Stimulated activated CD8-positive, alpha-beta memory T cell treated with anti-CD3 and anti-CD28 coated beads, Interleukin-7, amount 100 ng/mL, for 48 hours (primary cell): Measurements from ENCODE around the gene ST3GAL5.
A peak's percentile ranks its signal among the peaks of the same experiment; 100 is the strongest.

Experiments
- DNase-seq, 2 donors: peaks; one replicate each; pipeline ENCODE4 v3.0.0-alpha.2; 2020; ENCODE audit warnings: low read depth in 1 of 2; ENCODE audit errors: extremely low read depth in 1 of 2

The ST3GAL5 gene

DNA sequence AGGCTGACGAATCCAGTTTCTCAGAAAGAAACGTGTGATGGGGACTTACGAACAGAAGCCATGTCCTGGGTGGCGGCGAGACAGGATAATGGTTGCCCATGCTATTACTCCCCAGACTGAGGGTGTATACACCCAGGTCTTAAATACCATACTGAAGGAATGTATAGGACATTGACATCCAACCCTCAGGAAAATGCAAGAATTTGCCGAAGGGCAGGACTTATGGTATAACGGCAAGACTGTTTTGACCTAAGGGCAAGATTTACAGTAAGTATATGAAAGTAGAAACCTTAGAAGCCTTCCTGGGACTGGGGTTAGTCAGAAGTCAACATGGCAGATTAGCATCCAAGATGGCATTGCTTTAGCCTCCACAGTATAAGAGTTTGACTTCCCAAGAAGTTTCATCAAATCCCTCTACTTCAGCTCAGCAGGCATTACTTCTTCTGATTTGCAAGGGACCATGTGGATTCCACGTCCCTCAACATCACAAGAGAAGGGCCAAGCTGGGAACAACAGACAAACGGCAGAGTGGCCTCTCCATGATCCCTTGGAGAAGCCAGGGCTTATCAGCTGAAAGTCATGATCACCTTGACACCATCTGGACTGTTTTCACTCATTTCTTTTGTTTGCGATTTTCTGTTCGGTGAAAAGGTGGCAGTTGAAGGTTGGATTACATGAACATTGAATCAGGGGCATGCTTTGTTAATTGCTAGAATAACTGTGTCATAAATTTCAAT lies 21.1 kb downstream of the ST3GAL5 start:
- no peak for DNase-seq

DNA sequence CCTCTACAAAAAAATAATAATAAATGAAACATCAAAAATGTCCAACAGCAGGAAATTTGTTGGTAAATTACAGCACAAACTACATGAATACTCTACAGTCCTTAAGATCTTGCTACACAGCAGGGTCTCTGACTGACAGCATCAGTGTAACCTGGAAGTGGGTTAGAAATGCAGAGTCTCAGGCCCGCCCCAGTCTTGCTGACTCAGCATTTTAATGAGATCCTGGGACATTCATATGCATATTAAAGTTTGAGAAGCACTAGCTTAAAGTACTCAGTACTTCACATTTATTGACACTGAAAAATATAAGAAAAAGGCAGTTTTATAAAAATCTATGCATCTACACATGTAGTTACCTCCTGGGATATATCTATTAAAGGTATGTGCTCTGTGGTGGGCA lies 21.7 kb downstream of the ST3GAL5 start:
- no peak for DNase-seq

DNA sequence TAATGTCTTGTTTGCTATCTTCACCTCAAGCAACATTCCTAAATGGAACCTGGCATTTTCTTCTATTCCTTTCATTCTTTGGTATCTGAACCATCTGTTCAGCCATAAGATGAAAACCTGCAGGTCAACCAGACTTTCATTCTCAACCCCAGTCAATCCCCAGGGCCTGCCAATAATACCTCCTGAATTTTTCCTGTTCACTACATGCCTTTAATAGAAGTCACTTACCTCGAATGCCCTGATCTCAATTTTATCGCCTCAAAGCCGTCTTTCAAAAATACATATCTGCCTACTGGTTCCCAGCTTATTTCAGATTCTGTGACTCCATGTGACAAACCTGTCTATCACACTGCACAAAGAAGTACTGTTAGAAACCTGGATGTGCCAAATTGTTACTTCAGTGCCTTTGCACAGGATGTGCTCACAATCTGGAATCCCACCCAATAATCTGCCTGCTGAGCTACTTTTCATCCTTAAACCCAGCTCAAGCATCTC lies 22.6 kb downstream of the ST3GAL5 start:
- no peak for DNase-seq

DNA sequence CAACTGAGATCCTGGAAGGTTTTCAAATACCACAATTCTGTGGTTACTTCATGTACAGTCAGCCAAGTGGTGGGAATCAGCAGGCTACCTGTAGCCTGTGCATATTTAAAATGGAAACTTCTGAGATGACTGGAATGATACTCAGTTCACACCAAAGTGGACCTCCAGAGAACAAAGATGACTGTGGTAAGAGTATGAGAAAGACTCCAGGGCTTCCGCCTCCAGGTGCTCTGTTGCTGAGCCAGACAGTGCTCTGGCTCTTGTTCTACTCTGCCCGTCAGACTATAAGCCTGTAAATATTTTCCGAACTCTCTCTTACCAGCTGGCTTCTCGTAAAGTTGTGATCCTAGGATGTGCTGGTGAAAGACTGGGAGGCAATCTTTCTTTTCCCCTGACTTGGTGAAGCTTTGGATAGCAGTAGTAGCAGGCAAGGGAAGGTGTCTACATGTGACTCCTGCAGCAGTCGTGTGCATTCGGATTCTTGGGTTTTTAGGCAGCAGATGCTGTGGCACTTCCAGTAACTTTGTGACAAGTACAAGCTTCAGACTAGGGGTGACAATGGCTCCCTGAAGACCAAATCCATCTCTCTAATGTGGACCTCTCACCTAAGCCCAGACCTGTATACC lies 23.1 kb downstream of the ST3GAL5 start:
- peak in 1 of 2 donors; percentile 16 for DNase-seq

DNA sequence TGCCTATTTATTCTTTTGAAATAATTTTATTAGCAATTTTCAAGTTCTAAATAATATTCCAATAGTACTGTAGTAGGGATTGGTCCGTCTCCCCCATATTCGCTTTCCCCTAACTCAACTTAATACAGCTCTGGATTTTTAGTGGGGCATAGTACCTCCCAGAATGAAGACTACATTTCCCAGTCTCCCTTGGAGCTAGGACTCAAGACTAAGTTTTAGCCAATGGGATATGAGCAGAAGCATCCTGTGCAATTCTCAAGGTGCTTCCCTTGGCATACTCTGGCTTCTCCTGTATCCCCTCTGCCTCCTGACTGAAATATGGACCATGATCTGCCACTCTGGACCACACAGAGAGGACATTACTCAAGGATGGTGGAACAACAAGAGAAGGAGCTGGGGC lies 24.1 kb downstream of the ST3GAL5 start:
- DNase-seq: no peak

DNA sequence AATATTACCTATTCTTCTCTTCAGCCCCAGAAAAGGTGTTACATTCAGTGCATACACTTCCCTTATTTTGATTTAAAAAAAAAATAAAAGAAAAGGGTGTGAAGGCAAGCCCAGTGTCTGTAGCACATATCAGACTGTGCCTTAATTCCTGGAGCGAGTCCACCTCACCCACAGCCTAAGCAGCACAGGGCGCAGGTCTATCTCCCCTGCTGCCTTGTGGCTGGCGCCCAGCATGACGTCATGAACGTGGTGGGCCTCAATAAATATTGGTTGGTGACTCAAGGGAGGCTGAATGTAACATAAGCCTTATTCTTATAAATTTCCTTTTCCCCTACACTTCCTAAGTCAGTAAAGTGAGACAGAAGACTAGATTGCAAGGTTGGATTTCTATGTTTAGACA lies 26.4 kb downstream of the ST3GAL5 start:
- peak in 1 of 2 donors; percentile 33 for DNase-seq

DNA sequence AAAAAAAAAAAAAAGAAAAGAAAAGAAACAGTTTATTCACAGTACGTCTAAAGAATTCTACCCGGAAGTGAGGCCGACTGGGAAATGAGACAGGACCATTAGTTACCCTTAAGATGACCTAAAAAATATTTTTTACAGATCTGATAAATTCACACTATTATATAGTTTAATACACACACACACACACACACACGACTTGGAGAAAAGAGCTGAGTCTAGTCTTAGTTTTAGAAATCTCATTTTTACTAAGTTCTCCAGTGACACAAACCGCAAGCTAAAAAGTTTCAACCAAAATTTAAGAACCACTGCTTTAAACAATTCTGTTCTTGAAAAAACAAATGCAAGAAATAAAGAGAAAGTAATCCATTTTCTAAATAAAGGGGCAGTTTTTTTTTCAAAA lies 27.1 kb downstream of the ST3GAL5 start:
- no peak for DNase-seq

DNA sequence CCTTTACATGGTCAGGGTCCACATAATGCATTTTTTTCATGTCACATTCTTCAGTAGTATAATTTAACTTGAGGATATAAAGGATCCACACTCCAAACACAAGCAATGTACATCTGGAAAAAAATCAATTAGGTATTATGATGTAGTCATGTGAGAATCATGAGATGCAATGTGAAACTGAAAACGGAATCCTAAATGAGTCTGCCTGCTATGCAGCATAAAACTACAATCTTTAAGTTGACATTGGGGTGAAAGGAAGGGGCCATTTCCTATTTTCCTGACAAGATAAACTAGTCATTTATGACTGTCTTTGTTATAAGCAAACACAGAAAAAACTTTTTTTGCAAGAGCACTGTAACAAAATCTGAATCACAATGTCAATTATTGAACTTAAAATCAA lies 27.6 kb downstream of the ST3GAL5 start:
- no peak for DNase-seq

DNA sequence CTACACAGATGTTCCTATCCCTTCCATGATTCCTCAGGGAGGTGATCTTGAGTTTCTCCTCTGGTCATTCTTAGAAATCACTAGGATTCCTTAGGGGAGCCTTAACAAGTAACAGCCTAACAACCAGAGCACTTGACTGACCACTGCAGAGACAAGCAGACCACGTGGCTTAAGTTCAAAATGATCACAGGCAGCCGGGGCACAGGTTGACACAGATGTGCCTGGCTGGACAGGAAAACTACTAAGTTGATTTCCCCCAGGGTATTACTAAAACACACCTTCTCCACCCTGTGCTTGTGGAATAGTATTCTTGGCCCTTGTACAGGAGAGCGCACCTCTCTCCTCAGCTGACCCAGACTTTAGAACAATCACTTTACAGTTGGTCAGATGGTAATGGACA lies 29.9 kb downstream of the ST3GAL5 start:
- DNase-seq: no peak

DNA sequence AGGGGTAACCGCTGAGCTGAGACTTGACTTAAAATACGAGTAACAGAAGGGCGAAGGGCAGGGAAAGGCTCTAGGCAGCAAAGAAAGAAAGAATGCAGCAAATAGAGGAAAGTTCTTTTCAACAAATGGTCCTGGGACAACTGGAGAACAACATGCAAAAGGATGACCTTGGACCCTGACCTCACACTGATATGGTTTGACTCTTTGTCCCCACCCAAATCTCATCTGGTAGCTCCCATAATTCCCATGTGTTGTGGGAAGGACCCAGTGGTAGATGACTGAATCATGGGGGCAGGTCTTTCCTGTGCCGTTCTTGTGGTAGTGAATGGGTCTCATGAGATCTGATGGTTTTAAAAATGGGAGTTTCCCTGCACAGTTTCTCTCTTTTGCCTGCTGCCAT lies 33.9 kb downstream of the ST3GAL5 start:
- no peak for DNase-seq

DNA sequence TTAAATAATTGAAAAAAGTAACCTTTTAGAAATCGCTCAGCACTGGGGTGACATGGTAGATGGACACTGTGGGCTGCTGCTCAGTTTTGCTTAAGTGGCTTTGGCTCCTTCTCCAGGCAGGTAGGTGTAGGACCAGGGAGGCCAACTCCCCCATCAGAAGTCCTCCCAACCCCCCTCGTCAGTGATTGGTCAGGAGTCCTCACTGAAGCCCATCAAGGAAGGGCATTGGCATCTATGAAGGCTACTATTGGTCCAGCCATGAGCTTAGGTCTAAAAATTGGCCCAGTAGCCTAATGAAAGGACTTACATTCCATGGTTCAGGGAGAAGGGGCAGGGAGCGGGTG lies 34.7 kb downstream of the ST3GAL5 start:
- no peak for DNase-seq

DNA sequence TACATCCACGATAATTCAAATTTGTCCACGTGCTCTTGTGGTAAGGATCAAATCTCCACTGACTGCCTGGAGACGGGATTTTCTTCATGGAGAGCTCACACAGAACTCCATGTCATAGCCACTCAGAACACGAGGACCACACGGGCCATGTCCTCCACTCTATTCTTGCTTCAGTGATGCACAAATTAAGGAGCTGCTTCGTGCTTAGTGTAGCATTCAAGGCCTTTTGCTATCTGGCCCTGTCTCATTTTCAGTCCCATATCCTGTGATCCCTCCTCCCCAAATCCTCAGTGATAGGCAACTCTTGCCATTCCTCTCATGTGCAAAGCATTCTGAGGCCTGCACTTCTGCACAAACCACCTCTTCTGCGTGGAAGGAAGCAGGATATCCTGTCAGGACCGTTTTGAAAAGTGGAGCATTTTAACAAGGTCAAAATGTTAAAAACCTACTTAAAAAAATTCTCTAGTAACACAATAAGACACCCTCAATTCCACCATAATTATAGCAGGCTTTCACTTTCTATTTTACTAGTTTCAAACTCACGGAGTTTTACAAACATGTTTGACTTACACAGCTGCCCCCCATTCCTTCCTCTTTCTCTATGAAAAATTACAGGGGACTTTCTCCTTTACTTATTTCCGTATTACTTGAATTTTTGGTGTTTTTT lies 35.2 kb downstream of the ST3GAL5 start:
- DNase-seq: no peak

DNA sequence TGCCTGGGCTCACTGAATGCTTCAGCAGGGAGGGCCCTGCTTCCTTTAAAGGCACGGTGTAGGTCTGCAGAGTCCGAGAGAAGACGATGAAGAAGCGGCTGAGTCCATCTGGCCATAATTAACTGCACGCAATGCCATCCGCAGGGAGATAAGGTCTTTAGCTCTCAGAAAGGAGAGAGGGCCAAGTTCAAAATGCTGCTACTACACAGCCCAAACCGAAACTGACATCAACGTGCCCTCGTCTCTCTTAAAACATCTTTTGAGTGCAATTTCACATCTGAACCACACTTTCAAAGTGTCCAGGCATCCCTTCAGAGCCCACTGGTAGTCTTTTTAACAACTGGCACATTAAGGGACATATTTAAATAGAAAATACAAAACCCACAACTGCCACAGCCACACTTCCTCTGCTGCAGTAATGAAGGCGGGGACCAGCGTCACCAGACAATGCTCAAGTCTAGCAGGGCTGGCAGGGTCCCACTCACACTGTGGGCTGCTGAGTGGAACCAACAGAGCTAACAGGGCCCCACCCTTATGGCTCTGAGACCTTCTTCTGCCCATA lies 35.8 kb downstream of the ST3GAL5 start:
- peak in 1 of 2 donors; percentile 51 for DNase-seq

DNA sequence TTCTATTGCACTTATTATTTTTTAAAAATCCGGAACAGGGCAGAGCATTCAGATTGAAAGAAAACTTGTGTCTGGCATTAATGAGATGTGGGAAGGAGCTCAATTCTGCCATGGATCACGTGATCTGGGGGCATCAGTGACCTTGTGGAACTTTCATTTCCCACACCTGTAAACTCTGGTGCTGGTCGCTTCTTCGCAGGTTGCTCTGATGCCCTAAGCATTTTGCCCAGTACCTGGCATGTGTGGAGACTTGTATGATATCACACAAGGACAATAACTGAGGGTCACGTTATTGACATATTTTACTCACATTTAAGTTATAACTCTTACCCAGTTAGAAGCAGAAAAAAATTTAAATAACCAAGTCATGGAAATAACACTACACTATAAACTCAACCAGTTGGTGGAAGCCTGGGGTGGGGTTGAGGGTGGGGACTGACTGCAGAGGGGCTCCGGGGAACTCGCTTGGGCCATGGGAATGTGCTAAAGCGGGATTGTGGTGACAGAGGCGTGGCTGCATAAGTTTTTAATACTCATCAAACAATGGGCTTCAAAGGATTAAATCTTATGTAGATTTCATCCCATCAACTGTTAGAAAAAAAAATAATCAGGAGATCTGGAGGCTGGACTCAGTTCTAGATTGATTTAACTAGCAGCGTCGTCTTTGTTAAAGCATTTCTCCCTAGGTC lies 36.5 kb downstream of the ST3GAL5 start:
- DNase-seq: no peak

DNA sequence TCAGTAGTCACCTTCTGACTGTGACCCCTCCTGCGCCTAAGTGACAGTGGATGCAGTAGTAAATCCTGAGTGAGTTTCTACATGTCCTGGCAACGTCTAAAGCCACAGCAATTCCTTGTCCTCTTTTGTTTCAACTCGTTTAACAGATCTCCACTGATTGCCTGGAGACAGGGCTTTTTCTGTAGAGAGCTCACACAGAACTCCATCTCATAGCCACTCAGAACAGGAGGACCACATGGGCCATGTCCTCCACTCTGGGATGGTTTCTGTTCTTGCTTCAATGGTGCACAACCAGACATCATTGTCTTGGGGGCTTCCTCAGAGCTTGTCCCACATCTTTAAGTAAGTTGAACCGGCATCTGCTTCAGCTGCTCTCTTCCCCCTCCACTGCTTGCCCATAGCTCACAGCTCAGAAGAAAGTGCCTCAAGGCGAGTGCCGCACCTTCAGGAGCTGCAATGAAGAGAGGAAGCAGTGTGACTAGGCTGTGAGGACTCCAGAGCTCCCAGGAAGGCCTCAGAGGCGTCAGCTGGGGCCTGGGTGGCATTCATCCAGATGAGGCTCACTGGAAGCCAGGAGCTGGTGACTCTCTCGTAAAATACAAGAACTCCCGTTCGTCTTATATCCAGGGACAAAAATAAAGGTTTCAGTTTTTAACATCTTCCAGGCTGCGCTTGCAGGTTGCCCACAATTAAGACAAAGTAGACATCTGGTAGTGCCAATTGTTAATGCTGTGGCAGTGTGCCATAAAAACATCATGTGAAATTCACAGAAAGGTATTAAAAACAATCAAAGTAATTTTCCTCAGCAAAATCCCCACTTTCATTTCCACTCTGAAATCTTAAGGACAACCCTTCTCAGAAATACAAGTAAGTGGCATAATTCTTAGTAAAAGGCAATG lies 37.3 kb downstream of the ST3GAL5 start:
- DNase-seq: no peak

DNA sequence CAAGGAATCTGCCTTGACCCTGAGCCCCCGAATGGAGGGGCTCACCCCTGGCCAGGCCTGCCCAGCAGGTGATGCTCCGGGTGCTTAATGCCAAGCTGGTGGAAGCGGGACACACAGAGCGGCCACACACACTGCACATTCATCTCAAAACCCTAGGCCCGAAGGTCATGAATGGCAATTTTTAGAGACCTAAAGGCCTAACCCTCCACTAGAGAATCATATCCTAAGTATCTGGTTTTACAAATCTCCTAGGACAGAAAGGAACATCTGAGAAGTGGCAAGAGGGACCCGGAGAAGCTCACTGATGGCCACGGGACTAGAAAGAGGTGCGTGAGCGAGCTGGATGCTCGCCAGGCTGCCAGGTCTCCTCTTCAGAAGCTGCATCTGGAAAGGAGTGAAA lies 38.3 kb downstream of the ST3GAL5 start:
- DNase-seq: no peak

DNA sequence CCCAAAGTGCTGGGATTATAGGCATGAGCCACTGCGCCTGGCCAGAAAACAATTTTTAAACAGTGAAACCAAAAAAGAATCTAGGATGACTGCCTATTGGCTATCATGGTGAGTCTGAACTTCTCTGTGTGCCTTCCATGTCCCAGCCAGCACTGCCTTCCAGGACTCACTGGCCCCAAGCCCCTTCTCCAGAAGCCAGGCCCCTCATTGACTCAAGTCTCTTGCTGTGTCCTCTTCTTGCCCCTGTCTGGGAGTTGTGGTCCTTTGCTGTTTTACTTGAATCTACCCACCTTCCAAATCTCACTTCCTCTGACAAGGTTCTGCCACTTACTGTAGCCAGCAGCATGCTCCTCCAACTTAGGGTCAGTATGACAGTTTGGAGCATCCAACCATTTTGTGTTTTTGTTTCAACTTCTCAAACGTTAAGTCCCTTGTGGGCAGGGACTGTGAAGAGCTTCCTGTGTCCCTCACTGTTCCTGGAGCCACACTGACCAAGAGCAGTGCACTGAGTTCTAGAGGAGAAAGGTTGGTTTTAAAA lies 41.7 kb downstream of the ST3GAL5 start:
- DNase-seq: no peak

DNA sequence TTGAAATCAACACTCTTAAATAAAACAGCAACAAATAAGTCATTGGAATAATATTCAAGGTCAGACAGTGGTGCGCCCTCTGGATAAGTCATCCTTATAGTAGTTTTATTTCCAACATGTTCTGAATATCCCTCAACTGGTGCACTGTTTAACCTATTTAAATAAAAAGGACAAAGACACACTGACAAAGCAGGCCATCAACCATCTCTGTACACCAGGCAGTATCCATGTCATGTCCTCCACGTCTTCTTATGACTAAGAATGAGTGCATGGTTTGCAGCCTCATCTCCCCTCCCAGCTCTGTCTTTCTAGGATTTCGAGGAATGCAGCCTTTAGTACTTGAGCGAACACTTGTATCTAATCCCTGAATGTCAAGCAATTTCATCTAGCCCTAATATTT lies 42.4 kb downstream of the ST3GAL5 start:
- DNase-seq: no peak

DNA sequence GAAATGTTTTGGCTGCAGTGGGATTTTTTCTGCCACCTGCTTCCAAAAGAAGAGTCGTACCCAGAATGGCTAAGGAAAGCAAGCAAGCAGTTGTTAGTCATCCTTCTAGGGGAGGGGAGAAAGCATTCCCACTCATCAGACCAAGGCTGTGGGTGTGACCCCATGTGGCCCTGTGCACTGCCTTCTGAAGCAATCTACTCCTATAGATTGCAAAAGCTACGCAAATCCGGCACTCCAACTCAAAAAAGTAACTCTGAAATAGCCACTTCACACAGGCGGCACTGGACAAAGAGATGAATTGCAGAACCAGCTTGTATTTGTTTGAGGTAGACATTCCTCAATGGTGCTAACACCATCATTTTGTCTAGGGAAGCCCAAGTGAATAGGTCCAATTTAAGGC lies 44.3 kb downstream of the ST3GAL5 start:
- DNase-seq: no peak

DNA sequence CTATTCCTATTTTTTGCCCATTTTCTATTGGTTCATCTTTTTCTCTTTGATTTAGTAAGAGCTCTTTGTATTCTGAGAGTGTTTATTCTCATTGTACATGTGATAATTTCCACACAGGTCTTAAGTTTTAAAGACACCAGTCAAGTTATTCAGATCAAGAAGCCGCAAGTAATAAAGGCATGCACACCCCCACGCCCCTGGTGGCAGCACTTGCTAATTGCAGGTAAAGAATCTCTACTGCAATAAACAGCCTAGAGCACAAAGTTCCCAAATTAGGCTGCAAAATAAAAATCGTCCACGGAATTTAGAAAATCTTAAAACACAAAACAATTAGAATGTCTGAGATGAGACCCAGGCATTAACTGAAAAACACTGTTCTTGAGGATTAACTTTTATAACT lies 45.2 kb downstream of the ST3GAL5 start:
- DNase-seq: no peak
